HepG2 (cell line): ENCODE data around the gene CERS6. TPM values are rescaled to one million over a fixed set of nuclear protein-coding genes. Genes with fewer than 3 reads are reported as not detected.

Experiments used
- NFKBIZ ChIP-seq: IDR thresholded peaks from 2 replicates; pipeline ENCODE4 v1.6.1; 2018; ENCODE audit warnings: missing genetic modification reagents, missing compliant biosample characterization
- RXRA ChIP-seq: sonication (generic); formaldehyde crosslinking; IDR thresholded peaks from 2 replicates; pipeline ENCODE4 v1.5.1; 2020; ENCODE audit warnings: missing genetic modification reagents
- polyA plus RNA-seq, 8 experiments: library from polyadenylated mRNA; depleted of rRNA in 3 of 8; stranded (reverse) in 7 of 8; unstranded in 1 of 8; fragments of >200 nt; fragmentation: Illumina TruSeq in 4 of 8; extraction: Trizol in 4 of 8; gene quantifications; 2 replicates each; pipeline versions ENCODE4 v1.2.1 to v1.2.3, GENCODE V29; 2011 to 2016; ENCODE audit warnings: low read depth in 4 of 8, missing spikeins in 1 of 8, mixed read lengths in 1 of 8; ENCODE audit not compliant: insufficient read depth in 1 of 8
- total RNA-seq, 5 experiments: library from RNA; depleted of rRNA; stranded (reverse); fragments of >200 nt; fragmentation: Illumina TruSeq; extraction: Trizol; gene quantifications; 2 replicates each; pipeline ENCODE4 v1.2.3, GENCODE V29; 2016; ENCODE audit warnings: low read depth in 1 of 5
- TF ChIP-seq, protein P1 (sequence below): IDR thresholded peaks from 2 replicates; pipeline ENCODE4 v1.6.1; 2016
- TF ChIP-seq, protein P2 (sequence below): sonication (generic); formaldehyde crosslinking; IDR thresholded peaks from 2 replicates; pipeline ENCODE4 v1.4.0; 2020; ENCODE audit warnings: low read depth, missing genetic modification reagents
- TF ChIP-seq, protein P3 (sequence below): sonication (generic); formaldehyde crosslinking; IDR thresholded peaks from 2 replicates; pipeline ENCODE4 v1.8.0; 2022; ENCODE audit warnings: mild to moderate bottlenecking, missing genetic modification reagents, moderate library complexity

Gene CERS6
- total and polyA plus RNA-seq, 2 of the 13 experiments (the other 11 are each of a cell fraction or from before 2014, with no cell fraction given): 10.1 to 20.3 TPM

DNA sequence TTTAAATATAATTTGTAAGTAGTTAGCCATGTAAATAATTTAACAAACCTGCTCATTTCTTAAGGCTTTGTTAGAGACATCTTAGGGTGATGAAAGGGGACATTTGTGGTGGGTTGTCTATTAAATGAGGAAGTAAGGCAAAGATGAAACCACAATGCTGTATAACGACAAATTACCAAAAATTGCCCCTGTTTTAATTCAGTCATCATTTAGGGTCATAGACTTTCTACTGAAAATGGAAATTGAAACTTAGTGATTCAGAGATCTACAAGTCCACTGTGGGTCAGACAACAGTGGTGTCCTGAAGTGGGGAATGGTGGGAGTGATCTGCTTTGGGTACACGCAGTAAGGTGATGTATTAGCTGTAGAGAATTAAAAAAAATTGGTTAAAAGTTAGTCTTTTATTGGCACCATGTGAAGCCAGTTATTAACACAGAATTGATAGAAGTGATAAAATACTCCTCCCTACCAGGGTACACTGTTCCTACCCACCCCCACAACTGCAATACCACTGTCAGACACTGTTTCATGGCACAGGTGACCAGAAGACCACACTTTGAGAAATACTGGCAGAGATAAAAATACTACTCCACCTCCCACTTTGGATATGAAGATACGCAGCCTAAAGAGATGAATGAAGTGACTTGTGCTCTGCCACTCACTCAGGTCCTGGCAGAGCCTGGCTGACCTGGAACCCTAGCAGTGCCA is 13.4 kb downstream of the CERS6 start (continued):
- TF ChIP-seq, protein P1, sequence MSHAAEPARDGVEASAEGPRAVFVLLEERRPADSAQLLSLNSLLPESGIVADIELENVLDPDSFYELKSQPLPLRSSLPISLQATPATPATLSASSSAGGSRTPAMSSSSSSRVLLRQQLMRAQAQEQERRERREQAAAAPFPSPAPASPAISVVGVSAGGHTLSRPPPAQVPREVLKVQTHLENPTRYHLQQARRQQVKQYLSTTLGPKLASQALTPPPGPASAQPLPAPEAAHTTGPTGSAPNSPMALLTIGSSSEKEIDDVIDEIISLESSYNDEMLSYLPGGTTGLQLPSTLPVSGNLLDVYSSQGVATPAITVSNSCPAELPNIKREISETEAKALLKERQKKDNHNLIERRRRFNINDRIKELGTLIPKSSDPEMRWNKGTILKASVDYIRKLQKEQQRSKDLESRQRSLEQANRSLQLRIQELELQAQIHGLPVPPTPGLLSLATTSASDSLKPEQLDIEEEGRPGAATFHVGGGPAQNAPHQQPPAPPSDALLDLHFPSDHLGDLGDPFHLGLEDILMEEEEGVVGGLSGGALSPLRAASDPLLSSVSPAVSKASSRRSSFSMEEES (CRISPR knock-in tag): no peak
- TF ChIP-seq, protein P2, sequence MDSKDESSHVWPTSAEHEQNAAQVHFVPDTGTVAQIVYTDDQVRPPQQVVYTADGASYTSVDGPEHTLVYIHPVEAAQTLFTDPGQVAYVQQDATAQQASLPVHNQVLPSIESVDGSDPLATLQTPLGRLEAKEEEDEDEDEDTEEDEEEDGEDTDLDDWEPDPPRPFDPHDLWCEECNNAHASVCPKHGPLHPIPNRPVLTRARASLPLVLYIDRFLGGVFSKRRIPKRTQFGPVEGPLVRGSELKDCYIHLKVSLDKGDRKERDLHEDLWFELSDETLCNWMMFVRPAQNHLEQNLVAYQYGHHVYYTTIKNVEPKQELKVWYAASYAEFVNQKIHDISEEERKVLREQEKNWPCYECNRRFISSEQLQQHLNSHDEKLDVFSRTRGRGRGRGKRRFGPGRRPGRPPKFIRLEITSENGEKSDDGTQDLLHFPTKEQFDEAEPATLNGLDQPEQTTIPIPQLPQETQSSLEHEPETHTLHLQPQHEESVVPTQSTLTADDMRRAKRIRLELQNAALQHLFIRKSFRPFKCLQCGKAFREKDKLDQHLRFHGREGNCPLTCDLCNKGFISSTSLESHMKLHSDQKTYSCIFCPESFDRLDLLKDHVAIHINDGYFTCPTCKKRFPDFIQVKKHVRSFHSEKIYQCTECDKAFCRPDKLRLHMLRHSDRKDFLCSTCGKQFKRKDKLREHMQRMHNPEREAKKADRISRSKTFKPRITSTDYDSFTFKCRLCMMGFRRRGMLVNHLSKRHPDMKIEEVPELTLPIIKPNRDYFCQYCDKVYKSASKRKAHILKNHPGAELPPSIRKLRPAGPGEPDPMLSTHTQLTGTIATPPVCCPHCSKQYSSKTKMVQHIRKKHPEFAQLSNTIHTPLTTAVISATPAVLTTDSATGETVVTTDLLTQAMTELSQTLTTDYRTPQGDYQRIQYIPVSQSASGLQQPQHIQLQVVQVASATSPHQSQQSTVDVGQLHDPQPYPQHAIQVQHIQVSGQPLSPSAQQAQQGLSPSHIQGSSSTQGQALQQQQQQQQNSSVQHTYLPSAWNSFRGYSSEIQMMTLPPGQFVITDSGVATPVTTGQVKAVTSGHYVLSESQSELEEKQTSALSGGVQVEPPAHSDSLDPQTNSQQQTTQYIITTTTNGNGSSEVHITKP: no peak
- TF ChIP-seq NFKBIZ (CRISPR knock-in tag) (no peak), RXRA (CRISPR knock-in tag) (no peak)
- TF ChIP-seq, protein P3, sequence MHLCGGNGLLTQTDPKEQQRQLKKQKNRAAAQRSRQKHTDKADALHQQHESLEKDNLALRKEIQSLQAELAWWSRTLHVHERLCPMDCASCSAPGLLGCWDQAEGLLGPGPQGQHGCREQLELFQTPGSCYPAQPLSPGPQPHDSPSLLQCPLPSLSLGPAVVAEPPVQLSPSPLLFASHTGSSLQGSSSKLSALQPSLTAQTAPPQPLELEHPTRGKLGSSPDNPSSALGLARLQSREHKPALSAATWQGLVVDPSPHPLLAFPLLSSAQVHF (CRISPR knock-in tag): no peak
